Activated T-helper 2 cell treated with anti-CD3 and anti-CD28 coated beads, Interferon-gamma antibody, Interleukin-2, Interleukin-4, amounts not matched to agents 10 μg/mL and 5 μg/mL and 100 μg/mL, durations not matched to agents 14 hours and 24 hours and 36 hours (primary cell): Measurements from ENCODE around the gene ZNF506. TPM values are rescaled to one million over a fixed set of nuclear protein-coding genes. Genes with fewer than 3 reads are reported as not detected.
"Not testable (repeated sequence)": the region's sequence is repeated elsewhere in the genome, so short reads cannot be mapped to it uniquely, and the experiment has no call there.

ENCODE experiments used
- DNase-seq: peaks from one replicate; pipeline ENCODE4 v3.0.0; 2021; ENCODE audit warnings: low spot score
- H3K27ac Mint-ChIP-seq: one replicate; pipeline ENCODE4 v1.8.0; 2021; ENCODE audit warnings: mixed read lengths
- H3K27me3 Mint-ChIP-seq: one replicate; pipeline ENCODE4 v1.8.0; 2021; ENCODE audit warnings: low read depth, mixed read lengths
- H3K36me3 Mint-ChIP-seq: one replicate; pipeline ENCODE4 v1.8.0; 2021; ENCODE audit warnings: low read depth, mixed read lengths
- H3K4me1 Mint-ChIP-seq: one replicate; pipeline ENCODE4 v1.8.0; 2021; ENCODE audit warnings: low read depth, mixed read lengths
- H3K4me3 Mint-ChIP-seq: one replicate; pipeline ENCODE4 v1.8.0; 2021; ENCODE audit warnings: low read depth, mild to moderate bottlenecking, moderate library complexity, mixed read lengths
- H3K9me3 Mint-ChIP-seq: one replicate; pipeline ENCODE4 v1.8.0; 2021; ENCODE audit warnings: mixed read lengths
- intact Hi-C: fragments of 100-400 bp; cut with micrococcal nuclease; formaldehyde crosslinking; loops from one replicate; pipeline ENCODE4 v1.15.1; 2023
- total RNA-seq: library from RNA; stranded (reverse); gene quantifications from 2 replicates; pipeline ENCODE4 v1.2.3, GENCODE V29; 2022

Gene ZNF506
- total RNA-seq, 1 donor from 2014 or later, result 13.2 TPM

DNA sequence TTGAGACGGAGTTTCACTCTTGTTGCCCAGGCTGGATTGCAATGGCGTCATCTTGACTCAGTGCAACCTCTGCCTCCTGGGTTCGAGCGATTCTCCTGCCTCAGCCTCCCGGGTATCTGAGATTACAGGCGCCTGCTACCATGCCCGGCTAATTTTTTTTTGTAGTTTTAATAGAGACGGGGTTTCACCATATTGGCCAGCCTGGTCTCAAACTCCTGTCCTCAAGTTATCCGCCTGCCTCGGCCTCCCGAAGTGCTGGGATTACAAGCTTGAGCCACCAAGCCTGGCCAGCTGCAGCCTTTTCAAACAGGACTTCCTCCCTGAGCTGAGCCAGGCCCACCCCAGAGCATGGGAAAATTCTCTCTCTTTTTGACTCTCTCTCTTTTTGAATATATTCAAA lies 426 bp upstream of the ZNF506 start:
- H3K4me3 Mint-ChIP-seq, result peak overlapping the region; percentile 96

DNA sequence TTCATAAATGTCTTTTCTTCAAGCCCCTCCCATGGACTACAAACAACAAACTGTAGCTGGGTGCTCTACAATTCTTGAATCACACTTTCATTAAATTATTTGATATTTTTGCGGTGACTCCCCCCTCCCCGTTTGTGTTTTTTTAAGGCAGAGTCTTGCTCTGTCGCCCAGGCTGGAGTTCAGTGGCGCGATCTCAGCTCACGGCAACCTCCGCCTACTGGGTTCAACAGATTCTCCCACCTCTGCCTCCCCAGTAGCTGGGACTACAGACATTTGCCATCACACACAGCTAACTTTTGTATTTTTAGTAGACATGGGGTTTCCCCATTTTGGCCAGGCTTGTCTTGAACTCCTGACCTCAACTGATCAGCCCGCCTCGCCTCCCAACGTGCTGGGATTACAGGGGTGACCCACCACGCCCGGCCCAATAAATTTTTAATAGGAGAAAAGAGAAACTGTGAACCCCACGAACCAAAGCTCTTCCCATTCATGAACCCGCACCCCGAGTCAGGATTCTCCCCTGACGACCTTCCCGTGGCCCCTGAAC lies 703 bp downstream of the ZNF506 start:
- H3K4me3 Mint-ChIP-seq, result peak overlapping the region; percentile 96

More for the DNA sequence above, 426 bp upstream of the ZNF506 start:
- Mint-ChIP-seq H3K4me1 (peaks cover 13% of the 10 kb centered on the region), H3K9me3 (peaks cover 66% of the 10 kb centered on the region), H3K36me3 (peaks cover 53% of the 10 kb centered on the region), H3K27ac (peak overlapping the region; percentile 69)
- DNase-seq, H3K27me3 Mint-ChIP-seq: not testable (repeated sequence)
- intact Hi-C loops, result loop anchor here (1.0 kb wide), 4 partner anchors 43 to 154 kb away; partner anchors contain the start of genes ZNF101, ZNF14 and ZNF253

DNA sequence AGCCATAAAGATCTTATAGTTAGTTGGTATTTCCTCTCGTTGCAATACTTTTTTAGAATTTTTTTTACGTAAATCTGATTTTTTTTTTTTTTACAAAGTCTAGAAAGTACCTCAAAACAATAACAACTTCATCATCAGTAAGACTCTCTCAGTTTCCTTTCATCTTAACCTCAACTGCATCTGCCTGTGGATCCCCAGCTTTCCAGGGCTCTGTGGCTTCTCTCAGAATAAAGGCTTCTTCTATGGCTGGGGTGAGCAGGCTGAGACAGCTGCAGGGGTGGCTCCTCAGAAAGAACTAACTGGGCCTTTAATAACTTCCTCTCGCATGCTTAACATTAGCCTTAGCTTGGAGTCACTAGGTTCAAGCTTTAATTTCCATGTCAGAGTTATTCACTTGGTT lies 4.2 kb downstream of the ZNF506 start:
- H3K4me1 Mint-ChIP-seq, result peaks cover 13% of the 10 kb centered on the region
- H3K9me3 Mint-ChIP-seq, result peaks cover 67% of the 10 kb centered on the region
- no peak for DNase-seq
- H3K27ac Mint-ChIP-seq, result peak overlapping the region; percentile 85
- no peak overlapping the region for H3K4me3 Mint-ChIP-seq
- H3K27me3 Mint-ChIP-seq, result no peaks in the 10 kb centered on the region
- intact Hi-C loops, result no loop called here
- peaks cover 87% of the 10 kb centered on the region for H3K36me3 Mint-ChIP-seq

More for the DNA sequence above, 703 bp downstream of the ZNF506 start:
- Mint-ChIP-seq H3K9me3 (peaks cover 59% of the 10 kb centered on the region), H3K27ac (peak overlapping the region; percentile 98), H3K4me1 (peaks cover 13% of the 10 kb centered on the region), H3K36me3 (peaks cover 62% of the 10 kb centered on the region), H3K27me3 (no peaks in the 10 kb centered on the region)
- no peak for DNase-seq
- intact Hi-C loops, result loop anchor here (1.0 kb wide), 4 partner anchors 44 to 153 kb away; partner anchors contain the start of genes ZNF101, ZNF14 and ZNF253

DNA sequence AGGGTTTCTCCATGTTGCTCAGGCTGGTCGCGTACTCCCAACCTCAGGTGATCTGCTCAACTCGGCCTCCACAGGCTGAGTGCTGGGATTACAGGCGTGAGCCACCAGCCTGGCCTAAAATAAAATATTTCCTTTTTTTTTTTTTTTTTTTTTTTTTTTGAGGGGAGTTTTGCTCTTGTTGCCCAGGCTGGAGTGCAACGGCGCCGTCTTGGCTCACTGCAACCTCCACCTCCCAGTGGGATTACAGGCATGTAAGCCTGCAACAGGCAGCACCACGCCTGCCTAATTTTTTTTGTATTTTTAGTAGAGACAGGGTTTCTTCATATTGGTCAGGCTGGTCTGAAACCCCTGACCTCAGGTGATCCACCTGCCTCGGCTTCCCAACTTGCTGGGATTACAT lies 4.9 kb downstream of the ZNF506 start:
- Mint-ChIP-seq H3K36me3 (peaks cover 91% of the 10 kb centered on the region), H3K9me3 (peaks cover 74% of the 10 kb centered on the region), H3K4me1 (peaks cover 13% of the 10 kb centered on the region), H3K27me3 (no peaks in the 10 kb centered on the region), H3K27ac (peak overlapping the region; percentile 85), H3K4me3 (no peak overlapping the region)
- no peak for DNase-seq
- intact Hi-C loops, result no loop called here

DNA sequence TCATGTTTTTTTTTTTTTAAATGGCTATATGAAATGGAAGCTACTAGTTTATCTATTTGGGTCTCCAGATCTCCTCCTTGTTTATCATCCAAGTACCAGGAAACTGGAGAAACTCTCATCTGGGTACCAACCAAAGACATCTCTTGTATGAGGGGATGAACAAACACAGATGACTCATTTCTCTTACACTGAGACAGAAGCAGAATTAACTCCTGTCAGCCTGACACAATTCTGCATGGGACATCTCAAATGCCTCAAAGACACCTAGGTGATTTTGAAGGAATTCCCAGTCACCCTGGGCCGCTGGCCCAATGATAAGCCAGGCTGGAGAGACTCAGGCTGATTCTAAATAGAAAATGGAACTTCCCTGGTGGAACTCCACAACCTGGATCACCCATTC lies 9.6 kb downstream of the ZNF506 start:
- Mint-ChIP-seq H3K9me3 (peaks cover 66% of the 10 kb centered on the region), H3K36me3 (peaks cover 86% of the 10 kb centered on the region)
- DNase-seq, intact Hi-C loops, H3K4me1 Mint-ChIP-seq, H3K27me3 Mint-ChIP-seq, H3K4me3 Mint-ChIP-seq, H3K27ac Mint-ChIP-seq: not testable (repeated sequence)

- intact Hi-C loops, result no loop called here
- H3K27ac Mint-ChIP-seq, result no peak overlapping the region
- H3K36me3 Mint-ChIP-seq, result peaks cover 82% of the 10 kb centered on the region
- peaks cover 43% of the 10 kb centered on the region for H3K9me3 Mint-ChIP-seq
- peaks cover 2% of the 10 kb centered on the region for H3K4me1 Mint-ChIP-seq
- no peak for DNase-seq
- no peaks in the 10 kb centered on the region for H3K27me3 Mint-ChIP-seq
- H3K4me3 Mint-ChIP-seq, result no peak overlapping the region
Observed at GRCh38 chr19:19805480-19805879, 16.1 kb downstream of the ZNF506 start.

DNA sequence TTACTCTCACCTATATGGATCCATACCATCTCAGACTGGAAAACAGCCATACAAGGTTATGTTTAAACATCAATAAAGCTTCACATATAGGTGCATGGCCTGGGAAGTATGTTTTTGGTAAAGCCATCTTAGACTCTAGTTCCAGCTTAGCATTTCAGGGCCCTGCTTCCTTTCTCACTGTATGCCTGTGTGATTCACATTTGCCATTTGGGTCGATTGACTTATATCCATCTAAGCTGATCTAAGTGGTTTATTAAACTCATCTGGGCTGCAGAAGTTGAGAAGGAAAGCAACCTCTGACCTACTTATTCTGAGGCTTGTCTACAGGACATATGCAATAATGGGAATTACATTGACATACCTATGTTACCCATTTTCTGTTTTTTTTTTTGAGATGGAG lies 33.5 kb downstream of the ZNF506 start:
- no peaks in the 10 kb centered on the region for H3K4me1 Mint-ChIP-seq
- H3K27me3 Mint-ChIP-seq, result no peaks in the 10 kb centered on the region
- intact Hi-C loops, result no loop called here
- H3K9me3 Mint-ChIP-seq, result peaks cover 48% of the 10 kb centered on the region
- no peak overlapping the region for H3K27ac Mint-ChIP-seq
- DNase-seq, result no peak
- peaks cover 87% of the 10 kb centered on the region for H3K36me3 Mint-ChIP-seq
- no peak overlapping the region for H3K4me3 Mint-ChIP-seq

DNA sequence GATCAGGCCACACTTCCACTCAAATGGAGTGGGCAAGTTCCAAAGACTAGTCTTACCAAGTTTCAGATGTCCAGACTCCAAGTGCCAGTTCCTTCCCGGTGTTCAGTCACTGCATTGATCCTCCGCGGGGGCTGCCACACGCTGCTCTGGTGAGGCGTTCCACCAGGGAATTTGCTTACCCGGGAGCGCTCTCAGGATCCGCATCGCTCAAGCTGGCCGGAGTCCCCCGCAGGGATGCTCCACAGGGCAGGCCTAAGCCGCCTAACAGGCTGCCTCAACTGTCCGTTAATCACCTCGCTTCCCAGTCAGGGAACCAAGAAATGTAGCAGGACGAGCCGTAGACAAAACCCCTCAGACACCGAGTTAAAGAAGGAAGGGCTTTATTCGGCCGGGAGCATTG lies 36.1 kb downstream of the ZNF506 start:
- H3K4me1 Mint-ChIP-seq, intact Hi-C loops, DNase-seq, H3K27me3 Mint-ChIP-seq, H3K27ac Mint-ChIP-seq, H3K4me3 Mint-ChIP-seq: not testable (repeated sequence)
- Mint-ChIP-seq H3K9me3 (peaks cover 68% of the 10 kb centered on the region), H3K36me3 (peaks cover 90% of the 10 kb centered on the region)

- Mint-ChIP-seq H3K4me1 (peaks cover 14% of the 10 kb centered on the region), H3K4me3 (no peak overlapping the region), H3K27ac (no peak overlapping the region), H3K27me3 (no peaks in the 10 kb centered on the region), H3K36me3 (peaks cover 90% of the 10 kb centered on the region), H3K9me3 (peaks cover 76% of the 10 kb centered on the region)
- no peak for DNase-seq
- intact Hi-C loops, result no loop called here
Observed at GRCh38 chr19:19782783-19783182, 38.8 kb downstream of the ZNF506 start.

DNA sequence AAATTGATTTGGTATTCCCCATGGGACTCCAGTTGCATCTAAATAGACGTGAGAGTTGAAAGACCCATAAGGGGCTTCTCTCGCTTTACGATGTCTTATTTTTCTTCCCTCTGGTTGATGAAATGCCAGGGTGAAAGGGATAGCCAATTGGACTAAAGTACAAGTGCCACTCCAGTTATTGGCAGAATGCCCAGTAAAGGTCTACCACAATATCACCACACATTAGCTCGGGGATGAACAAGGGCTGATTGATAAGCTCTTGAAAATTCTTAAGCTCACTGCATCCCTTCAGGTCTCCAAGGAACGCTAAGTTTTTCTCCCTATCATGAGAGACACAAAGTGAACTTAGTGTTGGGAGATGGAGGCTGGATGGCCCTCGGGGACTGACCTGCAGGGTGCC lies 39.8 kb downstream of the ZNF506 start:
- H3K36me3 Mint-ChIP-seq, result peaks cover 86% of the 10 kb centered on the region
- intact Hi-C loops, H3K27ac Mint-ChIP-seq, H3K27me3 Mint-ChIP-seq, DNase-seq, H3K4me3 Mint-ChIP-seq: not testable (repeated sequence)
- H3K4me1 Mint-ChIP-seq, result peaks cover 21% of the 10 kb centered on the region
- H3K9me3 Mint-ChIP-seq, result peaks cover 70% of the 10 kb centered on the region

GRCh38 chr19:19778666-19779065 lies 42.9 kb downstream of the ZNF506 start:
- Mint-ChIP-seq H3K4me3 (peak overlapping the region; percentile 96), H3K27me3 (no peaks in the 10 kb centered on the region), H3K27ac (no peak overlapping the region), H3K9me3 (peaks cover 47% of the 10 kb centered on the region), H3K36me3 (peaks cover 56% of the 10 kb centered on the region), H3K4me1 (peaks cover 33% of the 10 kb centered on the region)
- DNase-seq, result no peak
- intact Hi-C loops, result no loop called here

DNA sequence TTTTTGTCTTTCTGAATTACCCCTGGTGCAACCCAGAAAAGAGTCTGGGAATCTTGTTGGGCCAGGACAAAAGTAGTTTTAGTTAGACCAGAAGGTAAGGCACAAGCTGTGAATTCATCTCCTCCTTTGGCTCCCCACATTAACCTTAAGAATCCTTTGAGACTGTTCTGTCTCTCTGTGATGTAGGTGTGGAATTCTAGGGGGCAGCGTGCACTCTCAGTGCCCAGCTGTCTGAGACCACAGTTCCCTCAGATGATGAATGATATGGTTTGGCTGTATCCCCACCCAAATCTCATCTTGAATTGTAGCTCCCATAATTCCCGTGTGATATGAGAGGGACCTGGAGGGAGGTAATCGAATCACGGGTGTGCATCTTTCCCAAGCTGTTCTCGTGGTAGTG lies 43.9 kb downstream of the ZNF506 start:
- no peaks in the 10 kb centered on the region for H3K27me3 Mint-ChIP-seq
- H3K4me1 Mint-ChIP-seq, result peaks cover 31% of the 10 kb centered on the region
- H3K27ac Mint-ChIP-seq, result no peak overlapping the region
- H3K4me3 Mint-ChIP-seq, result peak overlapping the region; percentile 96
- peaks cover 43% of the 10 kb centered on the region for H3K9me3 Mint-ChIP-seq
- no peak for DNase-seq
- peaks cover 51% of the 10 kb centered on the region for H3K36me3 Mint-ChIP-seq
- intact Hi-C loops, result loop anchor here (2.0 kb wide), 2 partner anchors 45 to 187 kb away; partner anchors contain the start of gene ZNF14

- peak; percentile 89 for DNase-seq
- intact Hi-C loops, result loop anchor here (1.0 to 2.0 kb wide), 6 partner anchors 44 to 186 kb away; partner anchors contain the start of genes ZNF101, ZNF14, ZNF253 and ZNF506
- H3K27ac Mint-ChIP-seq, result peak overlapping the region; percentile 86
- H3K27me3 Mint-ChIP-seq, result no peaks in the 10 kb centered on the region
- H3K36me3 Mint-ChIP-seq, result peaks cover 38% of the 10 kb centered on the region
- H3K4me3 Mint-ChIP-seq, result peak overlapping the region; percentile 96
- H3K4me1 Mint-ChIP-seq, result peaks cover 27% of the 10 kb centered on the region
- H3K9me3 Mint-ChIP-seq, result peaks cover 33% of the 10 kb centered on the region
Observed at GRCh38 chr19:19776206-19777008, 45.1 kb downstream of the ZNF506 start.
